Posterior cingulate gyrus (tissue), 11 donors: Measurements from ENCODE around the gene KIF5C.

ENCODE experiments used
- DNase-seq, 10 donors: peaks; one replicate each; pipeline versions ENCODE4 v3.0.0 to v3.0.0-alpha.2; 2020 to 2021; ENCODE audit warnings: mixed read lengths in 3 of 10
- intact Hi-C: fragments of 100-400 bp; cut with DNase I; formaldehyde crosslinking; loops from one replicate; pipeline ENCODE4 v1.15.1; 2023

KIF5C gene

DNA sequence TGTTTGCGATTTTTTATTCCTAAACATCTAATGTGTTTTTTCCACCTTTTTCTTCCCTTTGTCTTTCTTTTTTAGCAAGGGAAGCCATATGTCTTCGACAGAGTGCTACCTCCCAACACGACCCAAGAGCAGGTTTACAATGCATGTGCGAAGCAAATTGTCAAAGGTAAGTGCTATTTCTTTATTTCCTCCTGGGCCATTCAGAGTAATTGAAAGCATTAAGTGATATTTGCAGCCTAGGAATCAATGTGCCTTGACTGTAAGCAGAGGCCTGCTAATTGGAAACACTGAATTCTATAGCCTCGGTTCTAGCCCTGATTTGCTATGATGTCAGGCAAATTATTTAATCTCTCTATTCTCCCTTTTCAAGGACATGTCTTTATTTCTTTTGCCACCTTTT, 47.0 kb downstream of the KIF5C start:
- DNase-seq: no peak
- intact Hi-C loops: no loop called here

DNA sequence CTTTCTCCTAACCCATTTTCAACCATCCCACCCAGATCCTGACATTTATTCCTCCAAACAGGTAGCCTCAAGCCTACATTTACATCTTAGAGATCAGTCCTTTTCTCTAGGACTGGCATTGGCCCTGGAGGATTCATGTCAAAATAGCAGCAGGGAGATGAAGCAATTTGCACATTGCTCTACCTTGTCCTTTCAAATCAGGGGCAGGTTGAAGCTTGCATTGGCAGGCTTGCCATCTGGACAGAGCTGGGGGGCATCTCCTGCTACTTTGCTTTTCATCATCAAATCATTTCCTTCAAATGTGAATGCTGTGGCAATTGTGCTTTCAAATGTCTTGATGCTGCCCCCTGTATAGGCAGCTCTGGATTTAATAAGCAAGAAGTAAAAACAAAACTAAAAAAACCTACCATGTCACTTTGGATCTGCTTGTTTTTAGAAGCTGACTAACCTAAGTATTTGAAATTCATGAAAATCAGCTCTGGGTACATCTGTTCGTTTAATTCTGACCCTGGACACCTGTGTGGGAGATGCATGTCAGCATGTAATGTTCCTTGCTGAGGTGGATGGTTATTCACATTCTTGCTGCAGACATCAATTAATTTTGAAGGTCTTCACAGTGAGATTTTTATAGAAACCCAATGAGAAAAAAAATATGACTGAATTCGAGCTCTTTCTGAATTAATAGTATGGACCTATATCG, 47.9 kb downstream of the KIF5C start:
- DNase-seq: no peak
- intact Hi-C loops: no loop called here

DNA sequence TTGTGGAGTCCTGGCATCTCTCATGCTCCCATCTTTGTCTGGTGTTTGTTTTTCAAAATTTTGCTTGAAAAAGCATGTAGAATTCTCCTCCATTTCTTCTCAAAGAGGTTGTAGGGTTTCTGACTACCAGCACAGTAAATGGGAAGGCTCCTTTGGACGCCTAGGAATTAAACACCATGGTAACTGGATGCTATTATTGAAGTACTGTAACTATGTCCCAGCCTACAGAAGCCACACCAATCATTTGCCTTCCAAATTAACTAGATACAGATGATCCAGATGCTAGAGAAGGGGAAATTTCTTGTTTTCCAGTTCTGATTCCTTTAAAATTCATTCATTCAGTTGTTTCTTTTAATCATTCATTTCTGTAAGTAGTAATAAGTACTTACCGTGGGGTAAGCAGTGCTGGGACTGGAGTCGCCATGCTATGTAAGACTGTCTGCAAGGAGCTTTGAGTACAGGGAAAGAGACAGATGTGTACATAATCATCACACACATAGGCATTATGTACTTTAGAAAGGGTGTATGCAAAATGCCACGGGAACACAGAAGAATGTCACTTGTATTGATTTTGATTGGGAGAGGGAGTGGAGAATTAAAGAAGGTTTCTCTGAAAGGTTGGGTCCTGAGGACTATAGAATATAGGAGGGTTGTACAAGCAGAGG, 49.6 kb downstream of the KIF5C start:
- intact Hi-C loops: no loop called here
- no peak for DNase-seq

DNA sequence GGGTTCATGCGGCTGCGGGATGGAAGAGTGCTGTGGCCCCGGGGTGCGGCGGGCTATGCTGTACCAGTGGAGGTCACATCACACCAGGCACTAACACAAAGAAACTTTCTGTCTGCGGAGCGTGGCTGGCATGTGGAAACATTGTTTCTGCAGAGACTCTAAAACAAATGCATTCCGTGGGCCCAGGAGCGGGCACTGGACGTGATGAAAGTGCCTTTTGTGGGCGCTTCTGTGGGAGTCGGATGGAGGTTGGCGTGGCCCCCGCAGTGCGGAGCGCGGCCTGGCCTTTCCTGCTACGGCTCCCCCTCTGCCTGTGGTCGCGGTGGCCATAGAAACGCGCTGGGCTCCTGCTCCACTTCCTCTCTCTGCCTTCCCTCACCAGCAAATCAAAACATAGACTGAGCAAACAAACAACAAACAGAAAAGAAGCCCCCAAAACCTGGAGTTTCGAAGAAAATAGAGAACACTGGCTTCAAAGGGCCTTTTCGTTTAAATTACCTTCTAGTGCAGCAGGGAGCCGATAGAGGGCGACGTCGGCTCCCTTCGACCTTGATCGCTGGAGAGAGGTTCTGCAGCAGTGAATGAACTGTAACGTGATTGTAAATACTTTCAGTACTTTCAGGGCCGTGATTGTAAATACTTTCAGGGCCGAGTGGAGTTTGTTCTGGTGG, 51.4 kb downstream of the KIF5C start:
- intact Hi-C loops: no loop called here

DNA sequence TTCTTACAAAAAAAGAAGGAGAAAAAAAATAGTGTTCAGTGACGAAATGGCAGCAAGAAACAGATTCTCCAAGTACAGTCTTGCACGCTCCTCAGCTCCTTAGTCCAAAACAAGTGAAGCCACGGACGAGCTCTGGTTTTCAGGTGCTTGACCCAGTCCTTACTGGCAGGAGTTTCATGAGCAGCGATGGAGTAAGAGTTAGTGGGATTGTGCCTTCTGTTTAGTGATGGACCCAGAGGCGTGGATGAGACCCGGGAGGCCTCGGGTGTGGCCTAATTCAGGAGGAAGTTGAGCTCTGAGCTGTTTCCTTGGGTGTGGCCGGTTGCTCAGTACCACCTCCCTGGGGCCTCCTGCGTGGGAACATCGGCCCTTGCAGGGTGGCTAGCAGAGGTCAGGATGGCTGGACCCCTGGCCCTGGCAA, 52.0 kb downstream of the KIF5C start:
- intact Hi-C loops: no loop called here
- DNase-seq: peak in 1 of 10 donors; percentile 72

More for the DNA sequence above, 51.4 kb downstream of the KIF5C start:
- peak; percentile 48 to 95 (median 65) for DNase-seq

DNA sequence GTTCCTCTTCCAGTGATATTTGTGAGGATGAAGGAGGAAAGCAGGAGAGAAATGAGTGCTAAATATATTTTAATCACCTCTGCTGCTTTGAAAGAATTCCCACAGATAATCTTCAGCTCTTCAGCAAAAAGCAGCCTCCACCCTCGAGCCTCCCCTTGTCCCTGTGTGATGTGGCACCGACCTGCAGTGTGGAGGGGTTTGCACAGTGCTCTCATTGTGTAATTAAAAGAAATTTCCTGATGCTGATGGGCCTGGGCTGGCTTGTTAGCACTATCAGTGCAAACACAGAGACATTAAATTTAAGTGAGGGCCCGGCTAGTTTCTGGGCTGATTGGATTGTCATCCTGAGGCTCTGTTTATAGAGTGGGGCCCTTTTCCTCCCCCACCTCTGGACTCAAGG, 53.4 kb downstream of the KIF5C start:
- DNase-seq: no peak
- intact Hi-C loops: loop anchor here (2.0 kb wide), 1 partner anchor 54 kb away; the partner anchor contains the start of gene KIF5C

DNA sequence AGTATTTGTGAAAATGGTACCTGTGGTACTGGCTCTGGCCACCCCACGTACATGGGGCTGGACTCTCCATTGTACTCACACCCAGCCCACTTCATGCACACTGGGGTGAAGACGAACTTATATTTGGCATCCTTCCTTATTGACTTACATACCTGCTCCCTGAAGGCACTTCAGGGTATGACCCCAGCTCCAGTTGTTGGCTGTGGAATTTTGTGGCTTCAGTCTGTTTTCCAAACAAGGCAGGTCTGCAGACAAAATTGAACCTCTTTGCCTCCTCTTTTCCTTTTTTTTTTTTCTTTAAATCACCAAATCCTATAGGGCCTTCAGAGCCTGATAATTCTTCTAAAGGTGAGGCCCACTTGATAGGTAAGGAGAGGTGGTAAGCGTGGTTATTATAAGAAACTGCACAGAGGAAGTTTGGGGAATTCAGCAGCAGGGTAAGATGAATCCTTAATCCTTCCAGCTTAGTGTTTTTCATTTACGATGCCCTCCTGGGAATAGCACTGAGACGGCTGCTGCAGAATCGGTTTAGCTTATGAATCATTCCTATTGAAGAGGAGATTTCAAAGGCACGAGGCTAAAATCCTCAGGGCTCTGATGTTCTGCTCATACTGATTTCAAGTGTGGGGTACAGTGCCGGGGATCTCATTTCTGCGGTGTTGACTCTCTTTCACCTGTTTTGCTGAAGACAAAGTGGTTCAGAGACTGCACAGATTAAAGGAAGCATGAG, 55.2 kb downstream of the KIF5C start:
- intact Hi-C loops: no loop called here

DNA sequence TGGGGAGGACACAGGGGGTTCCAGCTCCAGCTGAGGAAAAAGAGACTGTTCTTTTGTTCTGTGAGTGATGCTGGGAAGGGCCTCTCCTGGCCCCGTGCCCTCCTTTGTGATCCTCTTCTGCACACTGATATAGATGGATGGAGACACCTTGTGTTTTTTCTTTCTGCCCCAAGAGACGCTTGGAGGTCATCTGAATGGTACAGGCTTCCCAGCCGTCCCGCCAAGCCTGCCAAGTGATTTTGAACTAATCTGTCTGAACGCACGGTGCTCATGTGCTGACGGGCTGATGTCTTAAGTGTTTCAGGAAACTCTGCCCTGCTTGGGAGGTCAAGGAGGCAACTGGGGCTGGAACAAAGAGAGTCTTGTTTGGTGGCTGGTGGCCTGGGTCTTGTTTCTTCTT, 57.5 kb downstream of the KIF5C start:
- peak in 2 of 10 donors; percentile 44 to 86 for DNase-seq
- intact Hi-C loops: no loop called here

More for the DNA sequence above, 55.2 kb downstream of the KIF5C start:
- DNase-seq: no peak

DNA sequence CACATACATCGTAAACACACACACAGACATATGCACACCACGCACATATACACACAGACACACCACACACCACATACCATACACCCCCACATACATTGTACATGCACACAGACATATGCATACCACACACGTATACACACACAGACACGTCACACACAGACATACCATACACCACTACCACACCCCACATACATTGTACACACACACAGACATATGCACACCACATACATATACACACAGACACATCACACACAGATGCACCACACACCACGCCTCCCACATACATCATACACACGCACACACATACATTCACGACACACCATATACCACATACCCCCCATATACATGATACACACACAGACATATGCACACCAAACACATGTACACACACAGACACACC, 58.4 kb downstream of the KIF5C start:
- intact Hi-C loops: no loop called here

DNA sequence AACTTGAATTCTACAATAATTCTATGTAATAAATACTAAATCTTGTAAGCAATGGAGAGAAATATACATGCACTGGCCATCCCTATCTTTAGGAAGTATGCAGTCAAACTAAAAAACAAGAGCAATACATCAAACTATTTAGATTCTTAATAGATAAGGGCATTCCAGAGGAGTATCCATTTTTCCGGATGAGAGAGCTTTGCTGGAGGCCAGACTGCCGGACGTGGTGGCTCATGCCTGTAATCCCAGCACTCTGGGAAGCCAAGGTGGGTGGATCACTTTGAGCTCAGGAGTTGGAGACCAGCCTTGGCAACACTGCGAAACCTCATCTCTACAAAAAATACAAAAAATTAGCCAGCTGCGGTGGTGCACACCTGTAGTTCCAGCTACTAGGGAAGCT, 60.8 kb downstream of the KIF5C start:
- intact Hi-C loops: loop anchor here (5.0 kb wide), 1 partner anchor 37 kb away; no protein-coding TSS in a partner anchor
- no peak for DNase-seq

More for the DNA sequence above, 58.4 kb downstream of the KIF5C start:
- DNase-seq: no peak

DNA sequence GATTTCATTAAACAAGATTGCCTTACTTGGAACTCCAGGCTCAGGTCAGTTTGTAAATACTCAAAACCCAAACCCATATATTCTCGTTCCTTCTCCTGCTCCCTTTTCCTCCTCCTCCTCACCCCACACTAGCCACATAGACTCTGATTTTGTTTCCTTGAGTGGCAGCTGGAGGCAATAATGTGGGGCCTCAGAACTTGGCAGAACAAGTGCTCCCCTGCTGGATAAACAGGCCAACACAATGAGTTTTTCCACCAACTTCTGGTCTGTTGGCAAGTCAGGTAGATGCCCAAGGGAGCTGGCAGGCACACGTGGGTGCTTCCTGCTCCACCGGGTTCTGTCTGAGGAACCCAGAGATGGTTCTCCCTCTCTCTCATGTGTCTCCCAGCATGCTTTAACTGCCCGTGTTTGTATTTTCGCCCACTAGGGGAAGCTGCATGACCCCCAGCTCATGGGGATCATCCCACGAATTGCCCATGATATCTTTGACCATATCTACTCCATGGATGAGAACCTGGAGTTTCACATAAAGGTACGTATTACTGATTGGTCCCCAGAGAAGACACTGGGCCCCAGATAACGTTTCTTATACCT, 61.9 kb downstream of the KIF5C start:
- DNase-seq: no peak
- intact Hi-C loops: loop anchor here (5.0 kb wide), 1 partner anchor 35 kb away; no protein-coding TSS in a partner anchor

DNA sequence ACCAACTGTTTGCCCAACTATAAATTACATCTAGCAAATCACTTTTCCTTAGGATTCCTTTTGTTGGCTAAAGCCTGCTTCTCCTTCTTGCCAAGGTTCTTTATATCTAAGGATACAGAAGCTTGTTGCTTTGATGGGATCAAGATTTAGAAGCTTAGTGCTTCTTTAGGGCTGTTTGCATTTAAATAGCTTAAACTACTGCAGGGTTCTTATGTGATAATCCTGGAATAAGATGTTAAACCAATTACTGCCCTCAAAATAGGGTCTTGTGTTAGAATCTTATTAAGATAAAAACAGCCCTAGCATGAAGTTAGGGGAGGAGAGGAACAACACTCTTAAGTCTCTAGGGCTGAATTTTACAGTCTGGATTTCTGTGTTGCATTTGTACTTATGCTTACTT, 64.2 kb downstream of the KIF5C start:
- intact Hi-C loops: loop anchor here (5.0 kb wide), 1 partner anchor 33 kb away; no protein-coding TSS in a partner anchor
- DNase-seq: no peak

DNA sequence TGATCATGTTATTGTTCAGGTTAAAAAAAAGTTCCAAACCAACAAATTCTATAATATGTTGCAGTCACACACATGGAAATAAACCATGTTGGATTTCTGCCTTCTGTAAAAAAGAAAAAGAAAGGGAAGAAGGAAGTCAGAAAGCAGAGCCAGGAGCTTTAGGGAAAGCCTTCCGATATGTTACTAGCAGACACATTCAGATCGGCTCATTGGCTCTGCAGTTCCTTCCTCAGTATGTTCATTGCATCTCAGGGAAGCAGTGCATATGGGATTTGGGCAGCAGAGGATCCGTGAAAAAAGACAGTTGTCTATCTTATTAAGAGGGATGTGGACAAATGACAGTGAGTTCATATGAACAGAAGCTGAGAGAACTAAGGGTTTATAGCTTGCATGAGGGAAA, 68.1 kb downstream of the KIF5C start:
- no peak for DNase-seq

DNA sequence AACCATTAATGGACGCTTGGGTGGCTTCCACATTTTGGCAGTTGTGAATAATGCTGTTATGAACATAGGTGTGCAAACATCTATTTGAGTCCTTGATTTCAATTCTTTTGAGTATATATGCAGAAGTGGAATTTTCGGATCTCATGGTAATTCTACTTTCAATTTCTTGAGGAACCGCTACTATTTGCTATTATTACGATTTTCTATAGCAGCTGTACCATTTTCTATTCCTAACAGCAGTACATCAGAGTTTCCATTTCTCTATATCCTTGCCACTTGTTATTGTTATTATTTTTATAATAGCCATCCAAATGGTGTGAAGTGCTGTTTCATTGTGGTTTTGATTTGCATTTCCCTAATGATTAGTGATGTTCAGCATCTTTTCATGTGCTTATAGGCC, 69.5 kb downstream of the KIF5C start:
- intact Hi-C loops: no loop called here
- DNase-seq: no peak

More for the DNA sequence above, 68.1 kb downstream of the KIF5C start:
- intact Hi-C loops: no loop called here

DNA sequence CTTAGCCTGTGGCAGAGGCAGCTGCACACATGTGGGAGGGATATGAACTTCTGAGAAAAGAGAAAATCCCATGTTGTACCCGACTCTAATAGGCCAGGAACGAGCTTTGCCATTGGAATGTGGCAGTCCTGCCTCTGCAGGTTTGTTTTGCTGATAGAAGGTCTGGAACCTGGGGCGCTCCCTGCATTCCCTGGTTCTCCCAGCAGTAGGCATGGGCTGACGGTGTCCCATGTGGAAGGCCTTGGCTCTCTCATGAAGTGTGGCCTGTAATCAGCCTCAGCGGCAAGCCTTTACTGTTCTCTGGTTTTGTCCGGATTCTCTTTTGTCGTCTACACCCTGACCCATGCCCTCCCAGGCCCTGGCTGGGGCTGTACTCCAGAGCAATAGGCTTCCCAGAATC, 72.3 kb downstream of the KIF5C start:
- intact Hi-C loops: no loop called here
- DNase-seq: no peak

DNA sequence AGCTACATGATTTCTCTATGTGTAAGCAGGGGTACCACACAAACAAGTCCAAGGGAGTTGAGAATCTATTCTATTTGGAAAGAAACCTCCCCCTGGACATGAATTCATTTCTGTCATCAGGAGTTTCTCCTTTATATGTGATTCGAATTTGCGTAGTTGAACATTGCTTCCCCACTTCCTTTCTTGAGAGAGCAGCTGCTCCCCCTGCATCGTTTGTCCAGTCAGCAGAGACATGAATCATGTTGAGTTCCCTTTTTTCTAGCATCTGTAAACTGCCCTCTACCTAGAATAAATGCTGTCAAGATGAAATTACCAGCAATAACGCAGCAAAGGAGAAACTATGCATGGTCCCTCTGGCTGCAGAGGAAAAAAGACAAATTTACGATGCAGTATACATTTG, 73.8 kb downstream of the KIF5C start:
- intact Hi-C loops: no loop called here
- DNase-seq: no peak

DNA sequence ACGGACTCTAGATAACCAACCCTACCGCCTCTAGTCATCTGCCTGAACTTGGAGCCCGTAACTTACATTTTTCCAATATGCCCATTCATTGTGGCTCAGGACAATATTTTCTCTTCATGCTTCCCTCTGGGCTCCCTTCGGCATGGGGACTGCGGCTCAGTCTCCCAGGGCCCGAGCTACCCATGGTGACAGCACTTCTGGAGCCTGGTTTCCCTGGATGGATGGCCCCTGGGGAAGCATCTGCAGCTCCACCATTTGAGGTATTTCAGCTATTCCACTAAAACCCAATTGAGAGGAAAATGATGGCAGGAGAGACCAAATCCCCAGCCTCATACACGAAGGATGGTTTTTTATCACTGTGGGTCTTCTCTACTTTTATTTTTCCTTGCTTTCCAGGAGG, 74.3 kb downstream of the KIF5C start:
- DNase-seq: no peak
- intact Hi-C loops: no loop called here

DNA sequence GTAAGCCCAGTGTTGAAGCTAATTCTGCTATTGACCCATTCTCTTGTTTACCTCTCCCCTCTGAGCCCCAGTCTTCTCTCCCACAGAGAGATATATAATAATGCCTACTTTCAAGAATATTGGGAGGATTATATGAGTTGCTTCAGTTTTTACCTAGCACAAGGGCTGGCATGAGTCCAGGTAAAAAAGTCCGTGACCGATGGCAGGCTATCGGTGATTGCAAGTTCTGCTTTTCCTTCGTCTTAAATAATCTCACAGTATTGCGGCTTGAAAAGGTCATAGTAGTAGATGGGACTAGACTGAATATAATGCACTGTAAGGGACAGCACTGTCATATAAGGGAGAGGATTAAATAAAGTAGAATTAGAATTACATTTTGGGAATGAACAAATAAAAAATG, 77.6 kb downstream of the KIF5C start:
- intact Hi-C loops: no loop called here
- DNase-seq: no peak

DNA sequence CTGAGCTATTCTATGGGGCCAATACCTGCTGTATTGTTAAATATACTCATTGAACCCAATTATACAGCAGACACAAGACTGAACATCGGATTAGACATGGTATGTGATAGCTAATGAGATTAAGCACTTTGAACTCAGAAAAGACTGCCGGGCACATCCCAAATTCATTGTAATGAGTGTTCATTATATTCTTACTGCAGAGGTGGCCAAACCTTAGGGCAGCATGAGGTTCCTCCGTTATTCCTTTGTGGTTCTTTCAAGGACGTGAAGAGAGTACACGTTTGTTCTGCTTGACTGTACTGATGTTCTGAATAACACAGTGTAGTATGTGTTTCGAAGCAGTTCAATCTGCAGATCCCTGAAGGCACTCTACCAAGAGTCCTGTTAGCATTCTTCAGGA, 78.4 kb downstream of the KIF5C start:
- DNase-seq: no peak
- intact Hi-C loops: no loop called here

DNA sequence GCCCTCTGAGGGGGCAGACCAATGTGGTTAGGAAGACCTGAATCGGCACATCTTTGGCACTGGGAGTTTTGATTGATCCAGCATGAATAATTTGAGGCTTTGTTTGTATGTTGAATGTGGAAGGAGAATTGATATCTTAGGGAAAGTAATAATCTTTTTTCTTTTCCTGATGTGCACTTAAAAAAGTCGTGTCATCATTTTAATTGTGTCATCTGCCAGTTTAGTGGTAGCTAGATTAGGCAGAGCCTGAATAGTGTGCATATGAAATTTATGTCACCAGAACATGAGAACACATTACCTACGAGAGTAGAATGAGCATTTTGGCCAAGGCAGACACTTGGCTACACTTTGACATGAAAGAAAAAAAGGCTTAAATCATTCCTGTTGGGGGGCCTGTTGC, 79.5 kb downstream of the KIF5C start:
- intact Hi-C loops: no loop called here

More for the DNA sequence above, 79.5 kb downstream of the KIF5C start:
- DNase-seq: no peak
